Activated CD8-positive, alpha-beta memory T cell treated with anti-CD3 and anti-CD28 coated beads, Interleukin-2, amount 50 U/mL, for 1 hour (primary cell): ENCODE data around the gene KRTAP10-4.
"Not testable (repeated sequence)": the region's sequence is repeated elsewhere in the genome, so short reads cannot be mapped to it uniquely, and the experiment has no call there.

Experiments
- DNase-seq: peaks from one replicate; pipeline ENCODE4 v3.0.0-alpha.2; 2020; ENCODE audit errors: extremely low read depth

The KRTAP10-4 gene

DNA sequence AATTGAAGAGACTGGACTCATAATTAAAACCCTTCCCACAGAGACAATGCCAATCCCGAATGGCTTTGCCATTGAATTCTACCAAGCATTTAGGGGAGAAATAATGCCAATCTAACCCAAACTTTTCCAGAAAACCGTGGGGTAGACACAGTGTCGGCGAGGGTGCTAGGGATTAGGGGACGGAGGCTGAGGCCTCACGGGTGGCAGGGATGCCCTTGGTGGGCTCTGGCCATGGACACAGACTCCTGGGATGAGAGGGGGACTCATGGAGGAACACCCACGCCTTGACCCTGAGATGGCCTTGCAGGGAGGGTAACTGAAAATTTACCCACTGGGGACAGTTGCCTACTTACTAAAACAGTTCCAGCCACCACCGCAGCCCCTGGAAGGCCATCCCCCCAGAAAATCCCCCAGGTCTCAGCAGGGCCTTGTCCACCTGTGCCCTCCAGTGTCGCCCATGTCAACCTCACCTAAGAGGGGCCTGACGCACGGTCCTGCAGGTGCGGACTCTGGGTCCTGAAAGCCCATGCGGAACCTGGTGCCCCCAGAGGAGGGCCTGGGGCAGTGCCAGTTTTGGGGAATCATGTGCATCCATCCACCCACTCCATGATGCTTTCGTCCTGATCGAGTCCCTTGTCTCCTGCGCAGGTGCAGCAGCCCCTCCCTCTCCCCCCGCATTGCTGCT, 5.0 kb downstream of the KRTAP10-4 start:
- DNase-seq: no peak

- DNase-seq: no peak
Measured at GRCh38 chr21:44579056-44579832, 5.7 kb downstream of the KRTAP10-4 start.

DNA sequence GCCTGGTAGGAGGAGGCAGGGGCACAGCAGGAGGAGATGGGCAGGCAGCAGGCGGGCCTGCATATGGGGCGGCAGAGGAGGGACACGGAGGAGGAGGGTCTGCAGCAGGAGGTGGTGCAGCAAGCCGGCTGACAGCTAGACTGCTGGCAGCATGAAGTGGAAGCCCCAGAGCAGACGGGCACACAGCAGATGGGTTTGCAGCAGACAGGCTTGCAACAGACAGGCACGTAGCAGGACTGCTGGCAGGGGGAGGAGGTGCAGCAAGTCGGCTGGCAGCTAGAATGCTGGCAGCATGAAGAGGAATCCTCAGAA, 6.3 kb downstream of the KRTAP10-4 start:
- DNase-seq: no peak

- DNase-seq: not testable (repeated sequence)
Measured at GRCh38 chr21:44580231-44580821, 6.8 kb downstream of the KRTAP10-4 start, which contains the start of gene KRTAP10-5. KRTAP10-5 (minus strand) TSS chr21:44580604; CDS start chr21:44580578, 26 bp downstream.

DNA sequence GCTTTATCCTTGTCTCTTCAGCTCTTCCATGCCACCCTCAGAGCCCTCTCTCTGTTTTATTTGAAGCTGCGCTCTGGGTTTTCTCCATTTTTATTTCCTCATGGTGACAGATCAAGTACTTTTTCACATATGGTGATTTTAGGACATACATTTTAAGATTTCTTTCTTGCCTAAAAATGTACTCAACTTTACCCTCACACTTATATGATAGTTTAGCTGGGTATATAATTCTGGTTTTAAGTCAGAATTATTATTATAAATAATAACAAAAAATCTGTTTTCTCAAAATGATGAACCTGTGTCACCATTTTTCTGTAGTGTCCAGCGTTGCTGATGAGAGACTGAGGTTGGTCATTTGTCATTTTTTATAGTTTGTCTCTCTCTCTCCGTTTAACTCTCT, 7.6 kb downstream of the KRTAP10-4 start:
- no peak for DNase-seq

DNA sequence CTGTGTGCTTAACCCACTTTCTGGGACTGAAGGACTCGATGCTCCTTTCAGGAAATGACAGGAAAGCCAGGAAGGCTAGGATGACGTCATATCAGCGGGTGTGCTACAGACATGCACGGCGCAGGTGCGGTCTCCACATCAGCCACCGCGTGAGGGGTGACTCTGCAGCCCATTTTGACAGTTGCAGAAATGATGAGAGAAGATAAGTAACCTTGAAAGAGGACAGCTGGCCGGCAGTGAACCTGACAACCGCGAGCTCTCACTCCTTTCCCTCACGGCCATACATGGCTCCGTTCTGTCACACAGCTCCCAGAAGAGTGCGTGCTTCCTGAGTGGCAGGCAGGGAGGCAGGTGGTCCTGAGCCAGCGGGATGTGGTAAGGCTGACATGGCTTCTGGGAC, 8.5 kb downstream of the KRTAP10-4 start:
- DNase-seq: no peak

GRCh38 chr21:44583089-44583799, 9.7 kb downstream of the KRTAP10-4 start:
- DNase-seq: no peak

- DNase-seq: no peak
Measured at GRCh38 chr21:44583800-44584147, 10.2 kb downstream of the KRTAP10-4 start.

- DNase-seq: no peak
Measured at GRCh38 chr21:44585892-44586291, 12.4 kb downstream of the KRTAP10-4 start.

DNA sequence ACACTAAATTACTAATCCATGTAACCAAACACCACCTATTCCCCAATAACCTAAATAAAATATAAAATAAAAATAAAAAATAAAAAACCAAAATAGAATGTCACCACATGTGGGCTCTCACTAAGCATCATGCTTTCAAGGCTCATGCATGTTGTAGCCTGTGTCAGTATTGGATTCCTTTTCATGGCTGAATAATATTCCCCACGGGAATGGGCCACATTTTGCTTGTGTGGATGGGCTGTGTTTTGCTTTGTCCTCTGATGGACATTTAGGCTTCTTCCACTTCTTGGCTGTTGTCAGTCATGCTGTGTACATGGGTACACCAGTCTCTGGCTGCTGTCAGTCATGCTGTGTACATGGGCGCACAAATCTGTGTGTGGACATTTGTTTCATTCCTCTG, 15.6 kb downstream of the KRTAP10-4 start:
- DNase-seq: no peak

- no peak for DNase-seq
Measured at GRCh38 chr21:44589586-44590305, 16.2 kb downstream of the KRTAP10-4 start.

DNA sequence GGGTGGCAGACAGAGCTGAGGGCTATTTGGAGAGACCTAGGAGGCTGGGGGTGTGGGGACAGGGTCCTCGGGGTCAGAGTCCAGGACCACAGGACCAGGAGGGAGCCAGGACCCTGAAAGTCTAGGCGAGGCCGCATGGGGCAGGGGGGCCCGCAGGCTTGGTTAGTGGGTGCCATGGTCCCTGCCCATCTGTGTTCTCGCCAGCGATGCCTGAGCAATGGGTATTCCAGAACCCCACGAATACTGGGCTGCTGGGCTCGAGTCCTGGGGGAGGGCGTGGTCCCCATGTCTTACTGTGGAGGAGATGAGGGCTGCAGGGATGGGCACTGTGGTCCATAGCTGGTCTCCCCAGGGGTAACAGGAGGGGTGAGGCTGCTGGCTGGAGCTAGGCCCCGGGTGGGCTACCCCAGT, 16.8 kb downstream of the KRTAP10-4 start:
- no peak for DNase-seq

- DNase-seq: not testable (repeated sequence)
Measured at GRCh38 chr21:44590897-44591800, 17.6 kb downstream of the KRTAP10-4 start.

GRCh38 chr21:44591801-44592130, 18.2 kb downstream of the KRTAP10-4 start:
- not testable (repeated sequence) for DNase-seq

GRCh38 chr21:44592446-44593311, 19.1 kb downstream of the KRTAP10-4 start, which contains the start of gene KRTAP10-6:
KRTAP10-6 (minus strand) TSS chr21:44592505; CDS start chr21:44592484, 21 bp downstream.
- no peak for DNase-seq

DNA sequence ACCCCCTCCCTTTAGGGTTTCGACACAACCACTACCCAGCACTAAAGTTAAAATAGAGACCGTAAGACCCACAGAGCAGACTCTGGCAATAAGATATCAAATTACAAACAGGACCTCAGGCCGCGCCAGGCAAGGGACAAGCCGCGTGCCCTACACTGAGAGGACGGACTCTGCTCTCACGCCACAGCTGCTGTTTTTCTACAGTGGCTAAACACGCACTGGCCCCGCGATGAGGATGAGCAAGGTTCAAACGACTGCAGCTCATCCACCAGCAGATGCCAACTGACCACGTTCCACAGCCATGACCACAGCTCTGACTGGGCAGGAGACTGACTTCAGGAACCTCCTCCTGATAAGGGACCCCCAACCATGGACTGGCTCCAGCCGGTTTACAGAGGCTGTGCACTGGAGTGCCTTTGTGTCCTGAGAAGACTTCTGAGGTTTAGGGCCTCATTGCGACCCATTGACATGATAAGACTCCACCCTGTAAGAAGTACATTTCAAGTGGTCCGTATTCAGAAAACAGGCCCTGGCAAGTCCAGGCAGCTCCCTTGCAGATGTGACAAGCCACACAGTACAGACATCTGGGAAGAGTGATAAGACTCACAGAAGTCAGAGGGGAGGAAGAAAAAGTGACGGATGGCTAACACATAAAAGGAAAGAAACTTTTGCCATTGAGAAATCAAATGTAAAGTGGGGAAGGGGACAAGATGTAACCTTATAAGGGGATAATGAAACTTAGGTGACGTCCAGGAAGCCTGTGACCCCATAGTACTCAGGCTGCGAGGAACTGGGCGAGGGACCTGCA, 20.3 kb downstream of the KRTAP10-4 start:
- DNase-seq: no peak

GRCh38 chr21:44594406-44594916, 20.9 kb downstream of the KRTAP10-4 start:
- DNase-seq: no peak

GRCh38 chr21:44595524-44595923, 22.0 kb downstream of the KRTAP10-4 start:
- DNase-seq: no peak
